GM12878 (cell line): ENCODE results near the gene PGLYRP4. TPM values are rescaled to one million over a fixed set of nuclear protein-coding genes. Genes with fewer than 3 reads are reported as not detected.

Experiments
- ATAC-seq: fragments of 200-7000 bp; cut with Tn5 transposase; 3 replicates; pipeline ENCODE4 v1.9.1; 2020; ENCODE audit warnings: mild to moderate bottlenecking, moderate library complexity
- BruUV-seq: library from RNA; stranded (reverse); fragments of 400-500 nt; replicated peaks from 2 replicates; lab custom pipeline; 2021; lab: Mats Ljungman, UMichigan
- CTCF ChIA-PET: fragments of 300-600 bp; sonication (Branson Sonifier 250); formaldehyde crosslinking; extraction: SDS; loops from one replicate; lab custom pipeline; 2021; ENCODE audit warnings: inconsistent platforms; lab: Yijun Ruan, JAX
- POLR2A ChIA-PET: fragments of 350-600 bp; formaldehyde crosslinking; extraction: SDS; loops from one replicate; lab custom pipeline; 2021; ENCODE audit warnings: inconsistent platforms; lab: Charles Lee
- RAD21 ChIA-PET: fragments of 300-600 bp; sonication (Branson Sonifier 250); formaldehyde crosslinking; loops from one replicate; lab custom pipeline; 2023; ENCODE audit warnings: antibody characterized with exemption; ENCODE audit not compliant: unreplicated experiment; lab: Charles Lee
- SMC1A ChIA-PET: fragments of 300-600 bp; sonication (Branson Sonifier 250); formaldehyde crosslinking; loops from one replicate; lab custom pipeline; 2023; ENCODE audit not compliant: unreplicated experiment, uncharacterized antibody; lab: Charles Lee
- DNase-seq: peaks from one replicate; pipeline ENCODE4 v3.0.0-alpha.2; 2011; ENCODE audit warnings: low read depth, low spot score
- FAIRE-seq: peaks from 3 replicates; lab custom pipeline; 2011; peaks lifted over from hg19 to GRCh38; lab: Jason Lieb, UNC
- H2AFZ ChIP-seq: 2 replicates; pipeline ENCODE4 v1.6.0; 2011; ENCODE audit warnings: low read depth, low read length, control low read depth; ENCODE audit not compliant: control insufficient read depth
- H3K27ac ChIP-seq: 2 replicates; pipeline ENCODE4 v1.5.1; 2011; ENCODE audit warnings: control low read depth; ENCODE audit not compliant: control insufficient read depth, insufficient read depth
- H3K27me3 ChIP-seq, 2 experiments: replicated peaks in 1 of 2; 2 replicates each; pipeline versions ENCODE4 v1.6.0 to v1.6.1; 2011; ENCODE audit warnings: low read length in 1 of 2; ENCODE audit not compliant: control insufficient read depth in 2 of 2, insufficient read depth in 2 of 2
- H3K36me3 ChIP-seq, 2 experiments: 2 replicates each; pipeline ENCODE4 v1.5.1; 2011; ENCODE audit warnings: low read length in 1 of 2; ENCODE audit not compliant: control insufficient read depth in 2 of 2, insufficient read depth in 2 of 2
- H3K4me1 ChIP-seq: 2 replicates; pipeline ENCODE4 v1.6.1; 2011; ENCODE audit warnings: mild to moderate bottlenecking, low read length, moderate library complexity, mixed read lengths; ENCODE audit not compliant: control insufficient read depth, insufficient read depth
- H3K4me2 ChIP-seq: 2 replicates; pipeline ENCODE4 v1.6.0; 2011; ENCODE audit warnings: control low read depth; ENCODE audit not compliant: control insufficient read depth, insufficient read depth
- H3K4me3 ChIP-seq: fragments of 200-600 bp; sonication (generic); 2 replicates; pipeline ENCODE4 v1.5.1; 2016
- H3K79me2 ChIP-seq: 2 replicates; pipeline ENCODE4 v1.6.0; 2011; ENCODE audit warnings: low read length; ENCODE audit not compliant: control insufficient read depth, insufficient read depth
- H3K9ac ChIP-seq: 2 replicates; pipeline ENCODE4 v1.8.0; 2011; ENCODE audit warnings: low read length, control low read depth, mixed read lengths; ENCODE audit not compliant: control insufficient read depth, insufficient read depth
- H3K9me3 ChIP-seq: replicated peaks from 3 replicates; pipeline ENCODE4 v1.5.1; 2011; ENCODE audit warnings: mild to moderate bottlenecking, low read length; ENCODE audit not compliant: control insufficient read depth, insufficient read depth
- H4K20me1 ChIP-seq: 2 replicates; pipeline ENCODE4 v1.6.0; 2011; ENCODE audit not compliant: control insufficient read depth, insufficient read depth
- CREM ChIP-seq: IDR thresholded peaks from 2 replicates; pipeline ENCODE4 v1.6.1; 2014; ENCODE audit warnings: antibody characterized with exemption, low read depth
- JUNB ChIP-seq: IDR thresholded peaks from 2 replicates; pipeline ENCODE4 v1.6.1; 2016; ENCODE audit warnings: antibody characterized with exemption, mild to moderate bottlenecking
- MXI1 ChIP-seq: fragments of 150-350 bp; IDR thresholded peaks from 2 replicates; pipeline ENCODE4 v1.6.1; 2011; ENCODE audit warnings: low read depth, mild to moderate bottlenecking, inconsistent platforms, low read length, improper control_type of control experiment
- SREBF1 ChIP-seq: IDR thresholded peaks from 2 replicates; pipeline ENCODE4 v1.6.1; 2012; ENCODE audit warnings: mild to moderate bottlenecking, low read length
- SUZ12 ChIP-seq: fragments of 200-600 bp; sonication (generic); IDR thresholded peaks from one replicate; pipeline ENCODE4 v1.6.1; 2018; ENCODE audit warnings: antibody characterized with exemption, mild to moderate bottlenecking; ENCODE audit not compliant: unreplicated experiment
- WGBS: methylation state at CpG from one replicate; pipeline ENCODE4 v1.1.6; 2016; ENCODE audit warnings: low lambda C conversion rate; ENCODE audit not compliant: insufficient replicate concordance, insufficient coverage; ENCODE audit errors: missing lambda C conversion rate; 5-methylcytosine and 5-hydroxymethylcytosine counted together
- in situ Hi-C: fragments of 300-500 bp; cut with MboI; formaldehyde crosslinking; loops from 9 replicates; pipeline ENCODE4 v1.14.3; 2018; ENCODE audit warnings: mixed read lengths
- intact Hi-C: fragments of 100-400 bp; cut with micrococcal nuclease; formaldehyde crosslinking; loops from one replicate; pipeline ENCODE4 v1.14.2; 2022; ENCODE audit not compliant: unreplicated experiment
- polyA plus RNA-seq, 11 experiments: library from polyadenylated mRNA; depleted of rRNA in 4 of 11; unstranded in 6 of 11; stranded (reverse) in 5 of 11; fragments of >200 nt; fragmentation: Nextera tagmentation in 4 of 11; fragmentation: Illumina TruSeq in 1 of 11; extraction: Ambion mirVana in 4 of 11; extraction: Trizol in 1 of 11; gene quantifications; 1 replicate in 1 of 11; 2 replicates in 10 of 11; pipeline versions ENCODE4 v1.2.1 to v1.2.3, GENCODE V29; 2011 to 2016; ENCODE audit warnings: inconsistent platforms in 2 of 11, missing spikeins in 2 of 11, low read depth in 1 of 11
- total RNA-seq, 4 experiments: library from RNA; depleted of rRNA in 3 of 4; stranded (reverse); fragments of >200 nt in 3 of 4; fragmentation: Illumina TruSeq in 1 of 4; extraction: Trizol in 1 of 4; gene quantifications; 2 replicates each; pipeline versions ENCODE4 v1.2.1 to v1.2.3, GENCODE V29; 2013 to 2021
- TF ChIP-seq, protein P1 (sequence below): fragments of 450-650 bp; IDR thresholded peaks from 2 replicates; pipeline ENCODE4 v1.6.1; 2017; ENCODE audit warnings: antibody characterized with exemption, mild to moderate bottlenecking, moderate library complexity
- TF ChIP-seq, protein P2 (sequence below): fragments of 450-650 bp; IDR thresholded peaks from 2 replicates; pipeline ENCODE4 v1.6.1; 2014; ENCODE audit warnings: mild to moderate bottlenecking

PGLYRP4 gene
- total and polyA plus RNA-seq, 10 of the 15 experiments (the other 5 are each of a cell fraction or from before 2014, with no cell fraction given): 0.22 to 3.0 (median 0.44) TPM

DNA sequence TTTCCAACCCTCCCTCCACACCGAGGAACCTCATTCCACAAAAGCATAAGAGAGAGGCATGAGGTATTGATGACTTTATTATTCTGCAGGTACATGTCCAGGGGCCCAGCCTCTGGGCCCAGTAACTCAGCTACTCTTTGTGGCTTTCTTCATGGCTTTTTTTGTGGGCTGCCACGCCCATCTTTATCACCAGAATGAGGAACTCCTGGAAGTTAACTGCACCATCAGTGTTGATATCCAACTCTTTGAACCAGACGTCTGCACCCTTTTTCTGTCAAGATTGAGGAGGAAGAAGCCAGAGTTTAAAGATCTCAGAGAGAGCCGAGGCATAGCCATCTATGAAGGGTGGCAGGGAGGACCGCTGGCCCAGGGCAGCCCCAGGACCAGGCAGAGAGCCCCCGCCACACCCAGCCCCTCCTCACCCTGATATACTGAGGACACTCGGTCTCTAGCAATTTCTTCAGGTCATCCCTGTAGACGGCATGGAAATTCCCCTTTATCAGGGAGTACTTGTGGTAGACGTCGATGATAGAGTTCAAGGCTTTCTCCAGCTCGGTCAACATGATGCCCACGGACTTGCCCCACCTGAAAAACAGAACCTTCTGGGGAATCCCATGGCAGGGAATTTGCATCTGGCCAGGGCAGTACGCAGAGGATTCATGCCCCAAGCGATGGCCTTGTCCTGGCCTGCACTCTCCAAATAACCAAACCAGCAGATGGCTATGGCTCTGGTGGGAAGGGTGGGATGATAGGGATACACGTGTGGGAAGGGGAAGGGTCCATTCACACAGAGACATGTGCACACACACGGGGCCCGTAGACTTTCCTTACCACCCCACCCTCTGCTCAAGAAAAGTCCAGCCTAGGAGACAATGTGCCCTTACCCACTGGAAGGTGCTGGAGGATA lies 41.6 kb upstream of the PGLYRP4 start (continued):
- TF ChIP-seq, protein P1, sequence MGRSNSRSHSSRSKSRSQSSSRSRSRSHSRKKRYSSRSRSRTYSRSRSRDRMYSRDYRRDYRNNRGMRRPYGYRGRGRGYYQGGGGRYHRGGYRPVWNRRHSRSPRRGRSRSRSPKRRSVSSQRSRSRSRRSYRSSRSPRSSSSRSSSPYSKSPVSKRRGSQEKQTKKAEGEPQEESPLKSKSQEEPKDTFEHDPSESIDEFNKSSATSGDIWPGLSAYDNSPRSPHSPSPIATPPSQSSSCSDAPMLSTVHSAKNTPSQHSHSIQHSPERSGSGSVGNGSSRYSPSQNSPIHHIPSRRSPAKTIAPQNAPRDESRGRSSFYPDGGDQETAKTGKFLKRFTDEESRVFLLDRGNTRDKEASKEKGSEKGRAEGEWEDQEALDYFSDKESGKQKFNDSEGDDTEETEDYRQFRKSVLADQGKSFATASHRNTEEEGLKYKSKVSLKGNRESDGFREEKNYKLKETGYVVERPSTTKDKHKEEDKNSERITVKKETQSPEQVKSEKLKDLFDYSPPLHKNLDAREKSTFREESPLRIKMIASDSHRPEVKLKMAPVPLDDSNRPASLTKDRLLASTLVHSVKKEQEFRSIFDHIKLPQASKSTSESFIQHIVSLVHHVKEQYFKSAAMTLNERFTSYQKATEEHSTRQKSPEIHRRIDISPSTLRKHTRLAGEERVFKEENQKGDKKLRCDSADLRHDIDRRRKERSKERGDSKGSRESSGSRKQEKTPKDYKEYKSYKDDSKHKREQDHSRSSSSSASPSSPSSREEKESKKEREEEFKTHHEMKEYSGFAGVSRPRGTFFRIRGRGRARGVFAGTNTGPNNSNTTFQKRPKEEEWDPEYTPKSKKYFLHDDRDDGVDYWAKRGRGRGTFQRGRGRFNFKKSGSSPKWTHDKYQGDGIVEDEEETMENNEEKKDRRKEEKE: no peak
- TF ChIP-seq SUZ12: no peak
- TF ChIP-seq, protein P2, sequence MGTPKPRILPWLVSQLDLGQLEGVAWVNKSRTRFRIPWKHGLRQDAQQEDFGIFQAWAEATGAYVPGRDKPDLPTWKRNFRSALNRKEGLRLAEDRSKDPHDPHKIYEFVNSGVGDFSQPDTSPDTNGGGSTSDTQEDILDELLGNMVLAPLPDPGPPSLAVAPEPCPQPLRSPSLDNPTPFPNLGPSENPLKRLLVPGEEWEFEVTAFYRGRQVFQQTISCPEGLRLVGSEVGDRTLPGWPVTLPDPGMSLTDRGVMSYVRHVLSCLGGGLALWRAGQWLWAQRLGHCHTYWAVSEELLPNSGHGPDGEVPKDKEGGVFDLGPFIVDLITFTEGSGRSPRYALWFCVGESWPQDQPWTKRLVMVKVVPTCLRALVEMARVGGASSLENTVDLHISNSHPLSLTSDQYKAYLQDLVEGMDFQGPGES: no peak

DNA sequence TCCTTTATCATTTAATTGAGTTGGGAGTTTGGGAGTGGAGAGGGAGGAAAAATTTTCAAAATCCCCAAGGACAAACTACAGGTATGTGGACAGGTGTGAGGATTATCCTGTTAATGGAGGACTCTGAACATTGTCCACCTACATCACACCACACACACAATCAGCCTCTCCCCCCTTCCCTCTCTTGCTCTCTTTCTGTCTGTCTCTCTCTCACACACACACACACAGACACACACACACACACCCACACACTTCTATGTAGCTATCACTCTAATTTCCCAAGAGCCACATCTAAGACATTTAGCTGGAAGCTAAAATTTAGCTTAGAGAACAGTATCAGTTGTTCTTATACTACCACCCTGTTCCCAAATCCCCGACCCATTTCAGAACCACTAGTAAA lies 40.8 kb upstream of the PGLYRP4 start:
- CTCF ChIA-PET: no interaction called here
- H3K79me2 ChIP-seq: no peaks in the 10 kb centered on the region
- H3K4me3 ChIP-seq: no peak overlapping the region
- in situ Hi-C loops (no loop called here), intact Hi-C loops (no loop called here)
- H3K4me1 ChIP-seq: no peaks in the 10 kb centered on the region
- H3K4me2 ChIP-seq: no peak overlapping the region
- WGBS: 0% methylated on average over 1 of the region's 1 CpG
- DNase-seq: no peak
- TF ChIP-seq JUNB (no peak), CREM (no peak), MXI1 (no peak), SREBF1 (no peak)
- TF ChIP-seq, protein P2: no peak
- no peak overlapping the region for H3K27ac ChIP-seq
- FAIRE-seq: no peak
- no peaks in the 10 kb centered on the region for H3K9me3 ChIP-seq
- H3K27me3 ChIP-seq: peaks cover 0 to 2% of the 10 kb centered on the region in 2 experiments; a peak in 1 of 4 replicates
- no peak for ATAC-seq
- RAD21 ChIA-PET: no interaction called here
- SMC1A ChIA-PET: no interaction called here
- BruUV-seq: no TSS peak
- no peak overlapping the region for H2AFZ ChIP-seq
- no peak overlapping the region for H3K9ac ChIP-seq
- no peaks in the 10 kb centered on the region for H4K20me1 ChIP-seq
- POLR2A ChIA-PET: no interaction called here
- no peaks in the 10 kb centered on the region for H3K36me3 ChIP-seq
